ENCODE data around the gene CCDC194. TPM values are rescaled to one million over a fixed set of nuclear protein-coding genes. Genes with fewer than 3 reads are reported as not detected.

The CCDC194 gene
- polyA plus RNA-seq, 1 experiment: not detected

DNA sequence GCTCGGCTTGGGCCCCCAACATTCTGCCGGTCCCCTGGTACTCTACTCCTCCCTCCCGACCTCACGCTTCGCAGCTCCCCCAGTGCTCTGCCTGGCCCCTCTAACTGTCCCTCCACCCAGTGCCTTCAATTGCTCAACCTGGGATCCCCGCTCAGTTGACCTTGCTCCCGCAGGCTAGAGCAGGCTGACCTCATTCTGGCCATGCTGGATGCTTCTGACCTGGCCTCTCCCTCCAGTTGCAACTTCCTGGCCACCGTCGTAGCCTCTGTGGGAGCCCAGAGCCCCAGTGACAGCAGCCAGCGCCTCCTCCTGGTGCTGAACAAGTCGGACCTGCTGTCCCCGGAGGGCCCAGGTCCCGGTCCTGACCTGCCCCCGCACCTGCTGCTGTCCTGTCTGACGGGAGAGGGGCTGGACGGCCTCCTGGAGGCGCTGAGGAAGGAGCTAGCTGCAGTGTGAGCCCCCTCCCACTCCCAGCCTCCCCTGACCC is 53.1 kb downstream of the CCDC194 start:
- ChIA-PET CTCF (interaction anchor here (0.6 to 9.8 kb wide), 2 partner anchors 46 to 1044 kb away, joined by 3 to 121 read pairs; no protein-coding TSS in a partner anchor), POLR2A (no interaction called here)
- Histone ChIP-seq H3K27me3 (ENCODE audit: control insufficient read depth, insufficient read depth, low read length) (no peaks in the 10 kb centered on the region), H3K4me3 (ENCODE audit: low read depth, low read length) (no peak overlapping the region), H3K36me3 (ENCODE audit: control insufficient read depth, insufficient read depth, low read length) (peaks cover 2% of the 10 kb centered on the region)
- DNase-seq (ENCODE audit: low read depth): no peak
- TF ChIP-seq, protein P1, sequence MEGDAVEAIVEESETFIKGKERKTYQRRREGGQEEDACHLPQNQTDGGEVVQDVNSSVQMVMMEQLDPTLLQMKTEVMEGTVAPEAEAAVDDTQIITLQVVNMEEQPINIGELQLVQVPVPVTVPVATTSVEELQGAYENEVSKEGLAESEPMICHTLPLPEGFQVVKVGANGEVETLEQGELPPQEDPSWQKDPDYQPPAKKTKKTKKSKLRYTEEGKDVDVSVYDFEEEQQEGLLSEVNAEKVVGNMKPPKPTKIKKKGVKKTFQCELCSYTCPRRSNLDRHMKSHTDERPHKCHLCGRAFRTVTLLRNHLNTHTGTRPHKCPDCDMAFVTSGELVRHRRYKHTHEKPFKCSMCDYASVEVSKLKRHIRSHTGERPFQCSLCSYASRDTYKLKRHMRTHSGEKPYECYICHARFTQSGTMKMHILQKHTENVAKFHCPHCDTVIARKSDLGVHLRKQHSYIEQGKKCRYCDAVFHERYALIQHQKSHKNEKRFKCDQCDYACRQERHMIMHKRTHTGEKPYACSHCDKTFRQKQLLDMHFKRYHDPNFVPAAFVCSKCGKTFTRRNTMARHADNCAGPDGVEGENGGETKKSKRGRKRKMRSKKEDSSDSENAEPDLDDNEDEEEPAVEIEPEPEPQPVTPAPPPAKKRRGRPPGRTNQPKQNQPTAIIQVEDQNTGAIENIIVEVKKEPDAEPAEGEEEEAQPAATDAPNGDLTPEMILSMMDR (IDR thresholded peaks at IDR 0.05; ENCODE audit: insufficient read depth, low read depth, low read length): no peak

Other genes with a start within 250 kb of the CCDC194 start
- gene USE1, start 178.8 kb downstream of the CCDC194 start, polyA plus RNA-seq (2011; rRNA removed): 27.9 and 29.7 TPM in 2 replicates
- 8.1 and 10.0 TPM in 2 replicates for gene OCEL1, start 168.0 kb downstream of the CCDC194 start, polyA plus RNA-seq (2011; rRNA removed)
- gene NR2F6, start 148.3 kb downstream of the CCDC194 start, polyA plus RNA-seq (2011; rRNA removed): 26.1 and 28.0 TPM in 2 replicates
- not detected in 2 replicates for gene USHBP1, start 129.5 kb downstream of the CCDC194 start, polyA plus RNA-seq (2011; rRNA removed)
- 90.1 and 122 TPM in 2 replicates for gene BABAM1, start 126.8 kb downstream of the CCDC194 start, polyA plus RNA-seq (2011; rRNA removed)
- gene ANKLE1, start 112.3 kb downstream of the CCDC194 start, polyA plus RNA-seq (2011; rRNA removed): 0.18 and 0.38 TPM in 2 replicates
- 7.1 and 11.0 TPM in 2 replicates for gene ABHD8, start 90.8 kb downstream of the CCDC194 start, polyA plus RNA-seq (2011; rRNA removed)
- gene MRPL34, start 88.3 kb downstream of the CCDC194 start, polyA plus RNA-seq (2011; rRNA removed): 19.9 and 26.3 TPM in 2 replicates
- 52.7 and 55.6 TPM in 2 replicates for gene DDA1, start 84.6 kb downstream of the CCDC194 start, polyA plus RNA-seq (2011; rRNA removed)
- gene ANO8, start 59.3 kb downstream of the CCDC194 start, polyA plus RNA-seq (2011; rRNA removed): 1.3 and 1.9 TPM in 2 replicates
- 4.9 and 6.3 TPM in 2 replicates for gene GTPBP3, start 56.6 kb downstream of the CCDC194 start, polyA plus RNA-seq (2011; rRNA removed)
- gene PLVAP, start 16.9 kb downstream of the CCDC194 start, polyA plus RNA-seq (2011; rRNA removed): not detected in 2 replicates
- gene BST2, start 11.4 kb upstream of the CCDC194 start, polyA plus RNA-seq (2011; rRNA removed): 4.5 and 6.4 TPM in 2 replicates
- gene MVB12A, start 25.9 kb upstream of the CCDC194 start, polyA plus RNA-seq (2011; rRNA removed): 29.4 and 47.3 TPM in 2 replicates
- gene TMEM221, start 54.5 kb upstream of the CCDC194 start, polyA plus RNA-seq (2011; rRNA removed): 0.09 and 0.11 TPM in 2 replicates
- gene NXNL1, start 66.7 kb upstream of the CCDC194 start, polyA plus RNA-seq (2011; rRNA removed): not detected in 2 replicates
- gene SLC27A1, start 76.3 kb upstream of the CCDC194 start, polyA plus RNA-seq (2011; rRNA removed): 12.0 and 18.8 TPM in 2 replicates
- 73.4 and 89.2 TPM in 2 replicates for gene PGLS, start 117.5 kb upstream of the CCDC194 start, polyA plus RNA-seq (2011; rRNA removed)
- gene COLGALT1, start 161.5 kb upstream of the CCDC194 start, polyA plus RNA-seq (2011; rRNA removed): 124 and 158 TPM in 2 replicates